ENCODE data around the gene MXRA7.

- no peak for TF ChIP-seq CTCF (IDR thresholded peaks at IDR 0.05)
- TF ChIP-seq POLR2A (IDR thresholded peaks at IDR 0.05): no peak
These were observed 40.0 kb downstream of the MXRA7 start for GRCh38 chr17:76670718-76671122.
